Vagina (tissue), 2 donors: ENCODE data around the gene ZNF296. TPM values are rescaled to one million over a fixed set of nuclear protein-coding genes. Genes with fewer than 3 reads are reported as not detected.

Experiments used
- DNase-seq, 2 donors: peaks; one replicate each; pipeline ENCODE4 v3.0.0-alpha.2; 2017; ENCODE audit errors: extremely low spot score in 2 of 2
- H3K27ac ChIP-seq: fragments of 200-600 bp; sonication (generic); one replicate; pipeline ENCODE4 v1.5.1; 2019
- H3K27me3 ChIP-seq: fragments of 200-600 bp; sonication (generic); one replicate; pipeline ENCODE4 v1.5.1; 2019
- H3K36me3 ChIP-seq, 2 donors: fragments of 200-600 bp; sonication (generic); one replicate each; pipeline ENCODE4 v1.5.1; 2017 to 2019
- H3K4me1 ChIP-seq: fragments of 200-600 bp; sonication (generic); one replicate; pipeline ENCODE4 v1.5.1; 2019
- H3K4me3 ChIP-seq, 2 donors: fragments of 200-600 bp; sonication (generic); 1 replicate in 1 of 2; 2 replicates in 1 of 2; pipeline ENCODE4 v1.5.1; 2016 to 2019
- H3K9me3 ChIP-seq: fragments of 200-600 bp; sonication (generic); one replicate; pipeline ENCODE4 v1.5.1; 2019
- POLR2A ChIP-seq, 2 donors: fragments of 450-650 bp; IDR thresholded peaks; one replicate each; pipeline ENCODE4 v1.6.1; 2017; ENCODE audit warnings: antibody characterized with exemption in 2 of 2, mild to moderate bottlenecking in 2 of 2, moderate library complexity in 2 of 2
- POLR2AphosphoS5 ChIP-seq, 2 donors: sonication (generic); formaldehyde crosslinking; IDR thresholded peaks; one replicate each; pipeline ENCODE4 v1.9.0; 2017; ENCODE audit warnings: antibody characterized with exemption in 2 of 2, mild to moderate bottlenecking in 2 of 2, low read depth in 1 of 2; ENCODE audit not compliant: insufficient read depth in 1 of 2
- intact Hi-C: fragments of 100-400 bp; cut with DNase I; formaldehyde crosslinking; loops from one replicate; pipeline ENCODE4 v1.15.1; 2023
- total RNA-seq: library from RNA; depleted of rRNA; stranded (reverse); fragments of >200 nt; gene quantifications from one replicate; pipeline ENCODE4 v1.2.3, GENCODE V29; 2016
- TF ChIP-seq, protein P1 (sequence below), 3 experiments: fragments of 450-650 bp in 2 of 3; fragments of 200-600 bp in 1 of 3; sonication (generic) in 1 of 3; IDR thresholded peaks; one replicate each; pipeline ENCODE4 v1.5.1; 2017 to 2019; ENCODE audit warnings: antibody characterized with exemption in 3 of 3, mild to moderate bottlenecking in 2 of 3, moderate library complexity in 2 of 3

ZNF296 gene
- total RNA-seq, 1 donor from 2014 or later: 5.6 TPM

DNA sequence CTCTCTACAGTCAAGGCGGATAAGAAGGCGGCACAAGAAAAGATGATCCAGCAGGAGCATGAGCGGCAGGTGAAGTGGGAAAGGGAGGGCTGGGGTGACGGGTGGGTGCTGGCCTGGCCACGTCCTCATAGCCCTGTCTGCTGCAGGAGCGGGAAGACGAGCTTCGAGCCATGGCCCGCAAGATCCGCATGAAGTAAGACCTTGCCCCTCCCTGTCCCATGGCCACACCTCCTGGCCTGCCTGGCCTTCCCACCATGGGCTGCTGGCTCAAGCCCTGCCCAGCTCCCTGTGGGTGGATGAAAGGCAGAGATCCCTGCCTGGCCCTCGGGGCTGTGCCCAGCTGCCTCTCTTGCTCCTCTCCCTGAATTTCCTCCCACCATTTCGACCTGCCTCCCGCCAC lies 7.2 kb downstream of the ZNF296 start:
- Histone ChIP-seq H3K36me3 (peaks cover 7 to 73% of the 10 kb centered on the region in 2 donors), H3K4me3 (no peak overlapping the region), H3K27me3 (no peaks in the 10 kb centered on the region), H3K27ac (no peak overlapping the region), H3K4me1 (peaks cover 22% of the 10 kb centered on the region), H3K9me3 (no peaks in the 10 kb centered on the region)
- intact Hi-C loops: no loop called here
- no peak for DNase-seq
- no peak for TF ChIP-seq POLR2A (IDR thresholded peaks at IDR 0.05)
- TF ChIP-seq, protein P1, sequence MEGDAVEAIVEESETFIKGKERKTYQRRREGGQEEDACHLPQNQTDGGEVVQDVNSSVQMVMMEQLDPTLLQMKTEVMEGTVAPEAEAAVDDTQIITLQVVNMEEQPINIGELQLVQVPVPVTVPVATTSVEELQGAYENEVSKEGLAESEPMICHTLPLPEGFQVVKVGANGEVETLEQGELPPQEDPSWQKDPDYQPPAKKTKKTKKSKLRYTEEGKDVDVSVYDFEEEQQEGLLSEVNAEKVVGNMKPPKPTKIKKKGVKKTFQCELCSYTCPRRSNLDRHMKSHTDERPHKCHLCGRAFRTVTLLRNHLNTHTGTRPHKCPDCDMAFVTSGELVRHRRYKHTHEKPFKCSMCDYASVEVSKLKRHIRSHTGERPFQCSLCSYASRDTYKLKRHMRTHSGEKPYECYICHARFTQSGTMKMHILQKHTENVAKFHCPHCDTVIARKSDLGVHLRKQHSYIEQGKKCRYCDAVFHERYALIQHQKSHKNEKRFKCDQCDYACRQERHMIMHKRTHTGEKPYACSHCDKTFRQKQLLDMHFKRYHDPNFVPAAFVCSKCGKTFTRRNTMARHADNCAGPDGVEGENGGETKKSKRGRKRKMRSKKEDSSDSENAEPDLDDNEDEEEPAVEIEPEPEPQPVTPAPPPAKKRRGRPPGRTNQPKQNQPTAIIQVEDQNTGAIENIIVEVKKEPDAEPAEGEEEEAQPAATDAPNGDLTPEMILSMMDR (IDR thresholded peaks at IDR 0.05): no peak
- TF ChIP-seq POLR2AphosphoS5 (IDR thresholded peaks at IDR 0.05; ENCODE audit: insufficient read depth in 1 of 2, low read depth in 1 of 2): no peak

- intact Hi-C loops: no loop called here
- H3K4me1 ChIP-seq: peaks cover 22% of the 10 kb centered on the region
Measured at GRCh38 chr19:45068041-45068440, 8.2 kb downstream of the ZNF296 start.

DNA sequence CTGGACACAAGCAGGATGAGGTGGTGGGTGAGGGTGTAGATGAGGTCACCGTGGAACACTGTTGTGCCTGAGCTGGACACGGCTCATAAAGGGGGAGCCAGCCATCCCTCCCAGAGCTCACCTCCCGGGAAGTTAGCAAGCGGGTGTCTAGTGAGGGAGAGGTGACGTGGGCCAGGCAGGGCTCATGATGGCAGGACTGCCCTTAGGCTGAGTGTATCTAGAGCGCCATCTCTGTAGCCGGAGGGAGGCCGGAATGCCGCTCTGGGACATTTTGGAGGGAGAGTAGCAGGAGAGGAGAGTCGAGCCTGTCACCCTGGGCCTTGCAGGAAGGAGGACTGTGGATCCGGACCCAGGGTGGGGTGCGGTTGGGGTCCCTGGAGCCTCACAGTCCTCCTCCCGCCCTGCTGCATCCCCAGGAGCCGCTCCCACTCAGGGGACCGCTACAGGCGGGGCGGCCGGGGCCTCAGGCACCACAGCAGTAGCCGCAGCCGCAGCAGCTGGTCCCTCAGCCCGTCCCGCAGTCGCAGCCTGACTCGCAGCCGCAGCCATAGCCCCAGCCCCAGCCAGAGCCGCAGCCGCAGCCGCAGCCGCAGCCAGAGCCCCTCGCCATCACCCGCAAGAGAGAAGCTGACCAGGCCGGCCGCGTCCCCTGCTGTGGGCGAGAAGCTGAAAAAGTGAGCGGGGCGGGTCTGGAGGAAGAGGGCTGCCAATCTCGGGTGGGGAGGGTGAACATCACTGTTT lies 9.2 kb downstream of the ZNF296 start:
- H3K27ac ChIP-seq: no peak overlapping the region

More at GRCh38 chr19:45068041-45068440, 8.2 kb downstream of the ZNF296 start:
- no peak overlapping the region for H3K27ac ChIP-seq
- H3K27me3 ChIP-seq: no peaks in the 10 kb centered on the region
- no peak for DNase-seq
- no peak overlapping the region for H3K4me3 ChIP-seq
- TF ChIP-seq POLR2AphosphoS5 (IDR thresholded peaks at IDR 0.05; ENCODE audit: insufficient read depth in 1 of 2, low read depth in 1 of 2) (no peak), POLR2A (IDR thresholded peaks at IDR 0.05) (no peak)
- TF ChIP-seq, protein P1 (IDR thresholded peaks at IDR 0.05): no peak
- H3K36me3 ChIP-seq: peaks cover 7 to 81% of the 10 kb centered on the region in 2 donors
- no peaks in the 10 kb centered on the region for H3K9me3 ChIP-seq

DNA sequence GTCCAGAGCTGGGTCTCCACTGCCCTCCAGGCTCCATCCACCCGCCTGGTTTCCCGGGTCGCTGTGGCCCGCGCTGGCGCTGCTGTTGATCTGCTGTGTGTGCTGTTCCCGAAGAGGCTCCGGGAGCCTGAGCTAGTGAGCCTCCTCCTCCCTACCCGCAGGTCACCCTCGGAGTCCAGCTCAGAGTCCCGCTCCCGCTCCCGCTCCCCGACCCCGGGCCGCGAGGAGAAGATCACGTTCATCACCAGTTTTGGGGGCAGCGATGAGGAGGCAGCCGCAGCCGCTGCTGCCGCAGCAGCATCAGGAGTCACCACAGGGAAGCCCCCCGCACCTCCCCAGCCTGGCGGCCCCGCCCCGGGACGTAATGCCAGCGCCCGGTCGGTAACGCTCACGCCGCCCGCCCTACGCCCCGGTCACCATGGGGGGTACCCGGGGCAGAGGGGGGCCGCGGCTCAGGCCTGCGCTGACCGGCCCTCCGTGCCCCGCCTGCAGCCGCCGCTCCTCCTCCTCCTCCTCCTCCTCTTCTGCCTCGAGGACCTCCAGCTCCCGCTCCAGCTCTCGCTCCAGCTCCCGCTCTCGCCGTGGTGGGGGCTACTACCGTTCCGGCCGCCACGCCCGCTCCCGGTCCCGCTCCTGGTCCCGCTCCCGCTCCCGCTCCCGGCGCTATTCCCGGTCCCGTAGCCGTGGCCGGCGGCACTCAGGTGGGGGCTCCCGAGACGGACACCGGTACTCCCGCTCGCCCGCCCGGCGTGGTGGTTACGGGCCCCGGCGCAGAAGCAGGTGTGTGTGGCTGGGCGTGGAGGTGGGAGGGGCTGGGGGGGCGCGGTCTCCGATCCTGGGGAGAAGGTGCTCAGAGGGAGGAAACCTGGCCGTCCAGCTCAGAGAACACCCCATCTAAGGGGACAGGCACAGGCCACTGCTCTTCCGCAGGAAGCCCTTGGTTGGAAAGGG lies 12.2 kb downstream of the ZNF296 start:
- Histone ChIP-seq H3K4me3 (no peak overlapping the region), H3K36me3 (peaks cover 4 to 90% of the 10 kb centered on the region in 2 donors), H3K27me3 (no peaks in the 10 kb centered on the region), H3K4me1 (no peaks in the 10 kb centered on the region), H3K9me3 (no peaks in the 10 kb centered on the region), H3K27ac (no peak overlapping the region)
- TF ChIP-seq, protein P1 (IDR thresholded peaks at IDR 0.05): no peak
- no peak for TF ChIP-seq POLR2AphosphoS5 (IDR thresholded peaks at IDR 0.05; ENCODE audit: insufficient read depth in 1 of 2, low read depth in 1 of 2)
- no peak for TF ChIP-seq POLR2A (IDR thresholded peaks at IDR 0.05)
- intact Hi-C loops: no loop called here
- no peak for DNase-seq

More for the DNA sequence above, 9.2 kb downstream of the ZNF296 start:
- Histone ChIP-seq H3K36me3 (peaks cover 7 to 90% of the 10 kb centered on the region in 2 donors), H3K9me3 (no peaks in the 10 kb centered on the region), H3K27me3 (no peaks in the 10 kb centered on the region), H3K4me3 (no peak overlapping the region), H3K4me1 (peaks cover 17% of the 10 kb centered on the region)
- intact Hi-C loops: no loop called here
- no peak for DNase-seq
- TF ChIP-seq POLR2AphosphoS5 (IDR thresholded peaks at IDR 0.05; ENCODE audit: insufficient read depth in 1 of 2, low read depth in 1 of 2) (no peak), POLR2A (IDR thresholded peaks at IDR 0.05) (no peak)
- TF ChIP-seq, protein P1 (IDR thresholded peaks at IDR 0.05): no peak
